Astrocyte (in vitro differentiated cells and primary cell): ENCODE measurements around the gene PROSER2. TPM values are rescaled to one million over a fixed set of nuclear protein-coding genes. Genes with fewer than 3 reads are reported as not detected.

Experiments used
- DNase-seq: peaks from one replicate; pipeline ENCODE4 v3.0.0-alpha.2; 2010; ENCODE audit warnings: low read depth
- FAIRE-seq: peaks from 2 replicates; lab custom pipeline; 2011; peaks lifted over from hg19 to GRCh38; lab: Jason Lieb, UNC
- H2AFZ ChIP-seq: 2 replicates; pipeline ENCODE4 v1.6.0; 2012; ENCODE audit warnings: low read depth, low read length, inconsistent platforms
- H3K27ac ChIP-seq: 2 replicates; pipeline ENCODE4 v1.5.1; 2011; ENCODE audit warnings: low read depth, low read length, inconsistent platforms
- H3K27me3 ChIP-seq: 2 replicates; pipeline ENCODE4 v1.6.0; 2011; ENCODE audit warnings: low read length, inconsistent platforms; ENCODE audit not compliant: insufficient read depth
- H3K36me3 ChIP-seq: 2 replicates; pipeline ENCODE4 v1.5.1; 2011; ENCODE audit warnings: low read length, inconsistent platforms; ENCODE audit not compliant: insufficient read depth
- H3K4me1 ChIP-seq: 2 replicates; pipeline ENCODE4 v1.5.1; 2011; ENCODE audit warnings: low read length, inconsistent platforms; ENCODE audit not compliant: insufficient read depth
- H3K4me2 ChIP-seq: 2 replicates; pipeline ENCODE4 v1.6.0; 2012; ENCODE audit warnings: low read length, inconsistent platforms
- H3K4me3 ChIP-seq: 2 replicates; pipeline ENCODE4 v1.5.1; 2011; ENCODE audit warnings: low read depth, mild to moderate bottlenecking, low read length, inconsistent platforms; ENCODE audit not compliant: insufficient read depth
- H3K79me2 ChIP-seq: 2 replicates; pipeline ENCODE4 v1.6.0; 2012; ENCODE audit warnings: mild to moderate bottlenecking, low read length, inconsistent platforms; ENCODE audit not compliant: insufficient read depth
- H3K9ac ChIP-seq: 2 replicates; pipeline ENCODE4 v1.6.0; 2012; ENCODE audit warnings: mild to moderate bottlenecking, low read length, inconsistent platforms
- H3K9me3 ChIP-seq: 2 replicates; pipeline ENCODE4 v1.5.1; 2012; ENCODE audit warnings: low read depth, mild to moderate bottlenecking, low read length, inconsistent platforms; ENCODE audit not compliant: insufficient read depth
- H4K20me1 ChIP-seq: 2 replicates; pipeline ENCODE4 v1.6.0; 2012; ENCODE audit warnings: low read length, inconsistent platforms; ENCODE audit not compliant: insufficient read depth
- H3K27ac Mint-ChIP-seq: one replicate; pipeline ENCODE4 v1.8.0; 2021; ENCODE audit warnings: mild to moderate bottlenecking, mixed read lengths; ENCODE audit not compliant: unreplicated experiment
- H3K27me3 Mint-ChIP-seq: one replicate; pipeline ENCODE4 v1.8.0; 2021; ENCODE audit warnings: low read depth, mixed read lengths; ENCODE audit not compliant: unreplicated experiment
- H3K36me3 Mint-ChIP-seq: one replicate; pipeline ENCODE4 v1.8.0; 2021; ENCODE audit warnings: low read depth, mixed read lengths; ENCODE audit not compliant: unreplicated experiment
- H3K4me1 Mint-ChIP-seq: one replicate; pipeline ENCODE4 v1.8.0; 2021; ENCODE audit warnings: low read depth, mixed read lengths; ENCODE audit not compliant: unreplicated experiment
- H3K4me3 Mint-ChIP-seq: one replicate; pipeline ENCODE4 v1.8.0; 2021; ENCODE audit warnings: mild to moderate bottlenecking, moderate library complexity, mixed read lengths; ENCODE audit not compliant: unreplicated experiment
- H3K9me3 Mint-ChIP-seq: one replicate; pipeline ENCODE4 v1.8.0; 2021; ENCODE audit warnings: mild to moderate bottlenecking, mixed read lengths; ENCODE audit not compliant: unreplicated experiment
- CTCF ChIP-seq: IDR thresholded peaks from 2 replicates; pipeline ENCODE4 v1.5.1; 2011; ENCODE audit warnings: low read depth, mild to moderate bottlenecking, inconsistent platforms, low read length, moderate library complexity; ENCODE audit not compliant: insufficient read depth
- EZH2 ChIP-seq: IDR thresholded peaks from 2 replicates; pipeline ENCODE4 v1.6.1; 2012; ENCODE audit warnings: mild to moderate bottlenecking, low read length, inconsistent platforms; ENCODE audit not compliant: insufficient read depth
- total RNA-seq: library from RNA; stranded (reverse); gene quantifications from 2 replicates; pipeline ENCODE4 v1.2.1, GENCODE V29; 2021

Gene PROSER2
- total RNA-seq, 1 donor from 2014 or later: 12.1 TPM

- no peak overlapping the region for H3K27ac Mint-ChIP-seq
- Histone ChIP-seq H3K4me3 (no peak overlapping the region), H3K27ac (no peak overlapping the region), H3K4me1 (peaks cover 12% of the 10 kb centered on the region), H3K36me3 (no peaks in the 10 kb centered on the region), H2AFZ (no peak overlapping the region), H3K27me3 (no peaks in the 10 kb centered on the region), H3K9ac (no peak overlapping the region), H3K4me2 (no peak overlapping the region), H3K9me3 (no peaks in the 10 kb centered on the region), H4K20me1 (no peaks in the 10 kb centered on the region), H3K79me2 (no peaks in the 10 kb centered on the region)
- no peak for TF ChIP-seq CTCF
- TF ChIP-seq EZH2: no peak
- peaks cover 13% of the 10 kb centered on the region for H3K4me1 Mint-ChIP-seq
- no peak overlapping the region for H3K4me3 Mint-ChIP-seq
- FAIRE-seq: no peak
- H3K36me3 Mint-ChIP-seq: no peaks in the 10 kb centered on the region
- no peak for DNase-seq
- H3K9me3 Mint-ChIP-seq: no peaks in the 10 kb centered on the region
- H3K27me3 Mint-ChIP-seq: peaks cover 15% of the 10 kb centered on the region
Measured at GRCh38 chr10:11794566-11794965, 28.6 kb upstream of the PROSER2 start.

GRCh38 chr10:11795101-11795920 lies 27.8 kb upstream of the PROSER2 start:
- Histone ChIP-seq H3K4me2 (no peak overlapping the region), H4K20me1 (no peaks in the 10 kb centered on the region), H3K4me3 (no peak overlapping the region), H3K79me2 (no peaks in the 10 kb centered on the region), H2AFZ (no peak overlapping the region), H3K36me3 (no peaks in the 10 kb centered on the region), H3K9ac (no peak overlapping the region), H3K27ac (no peak overlapping the region), H3K9me3 (no peaks in the 10 kb centered on the region), H3K27me3 (no peaks in the 10 kb centered on the region), H3K4me1 (peaks cover 12% of the 10 kb centered on the region)
- no peaks in the 10 kb centered on the region for H3K36me3 Mint-ChIP-seq
- H3K9me3 Mint-ChIP-seq: no peaks in the 10 kb centered on the region
- TF ChIP-seq CTCF: no peak
- no peak for TF ChIP-seq EZH2
- no peak for DNase-seq
- no peak overlapping the region for H3K27ac Mint-ChIP-seq
- H3K4me1 Mint-ChIP-seq: peaks cover 13% of the 10 kb centered on the region
- peaks cover 8% of the 10 kb centered on the region for H3K27me3 Mint-ChIP-seq
- no peak for FAIRE-seq
- H3K4me3 Mint-ChIP-seq: no peak overlapping the region

GRCh38 chr10:11796474-11796873 lies 26.7 kb upstream of the PROSER2 start:
- H4K20me1 ChIP-seq: no peaks in the 10 kb centered on the region
- no peaks in the 10 kb centered on the region for H3K9me3 Mint-ChIP-seq
- no peak overlapping the region for H3K27ac Mint-ChIP-seq
- no peak overlapping the region for H3K4me3 Mint-ChIP-seq
- H3K9ac ChIP-seq: no peak overlapping the region
- H3K4me1 ChIP-seq: peaks cover 12% of the 10 kb centered on the region
- no peaks in the 10 kb centered on the region for H3K9me3 ChIP-seq
- H3K79me2 ChIP-seq: no peaks in the 10 kb centered on the region
- DNase-seq (no peak), FAIRE-seq (no peak)
- no peak overlapping the region for H3K4me2 ChIP-seq
- no peaks in the 10 kb centered on the region for H3K27me3 ChIP-seq
- H3K27ac ChIP-seq: no peak overlapping the region
- no peak overlapping the region for H3K4me3 ChIP-seq
- no peaks in the 10 kb centered on the region for H3K36me3 Mint-ChIP-seq
- no peaks in the 10 kb centered on the region for H3K27me3 Mint-ChIP-seq
- no peaks in the 10 kb centered on the region for H3K36me3 ChIP-seq
- H3K4me1 Mint-ChIP-seq: peaks cover 13% of the 10 kb centered on the region
- no peak overlapping the region for H2AFZ ChIP-seq
- TF ChIP-seq EZH2 (no peak), CTCF (no peak)
